Mesothelial cell of epicardium (in vitro differentiated cells): ENCODE measurements around the gene OTOP2. TPM values are rescaled to one million over a fixed set of nuclear protein-coding genes. Genes with fewer than 3 reads are reported as not detected.

ENCODE experiments used
- DNase-seq, 2 experiments: peaks; one replicate each; pipeline ENCODE4 v3.0.0; 2021; ENCODE audit warnings: low spot score in 2 of 2; ENCODE audit not compliant: unreplicated experiment in 2 of 2
- H3K27ac Mint-ChIP-seq: 2 replicates; pipeline ENCODE4 v1.8.0; 2021; ENCODE audit warnings: mixed read lengths
- H3K27me3 Mint-ChIP-seq: 2 replicates; pipeline ENCODE4 v1.8.0; 2021; ENCODE audit warnings: low read depth, mixed read lengths
- H3K36me3 Mint-ChIP-seq: 2 replicates; pipeline ENCODE4 v1.8.0; 2021; ENCODE audit warnings: mixed read lengths
- H3K4me1 Mint-ChIP-seq: 2 replicates; pipeline ENCODE4 v1.8.0; 2021; ENCODE audit warnings: mixed read lengths
- H3K4me3 Mint-ChIP-seq: 2 replicates; pipeline ENCODE4 v1.8.0; 2021; ENCODE audit warnings: mild to moderate bottlenecking, moderate library complexity, mixed read lengths
- H3K9me3 Mint-ChIP-seq: 2 replicates; pipeline ENCODE4 v1.8.0; 2021; ENCODE audit warnings: mixed read lengths
- total RNA-seq: library from RNA; stranded (reverse); gene quantifications from 3 replicates; pipeline ENCODE4 v1.2.1, GENCODE V29; 2021
- TF ChIP-seq, protein P1 (sequence below): fragments of 200-600 bp; sonication (generic); IDR thresholded peaks from one replicate; pipeline ENCODE4 v1.5.0; 2021; ENCODE audit warnings: antibody characterized with exemption; ENCODE audit not compliant: unreplicated experiment

The OTOP2 gene
- total RNA-seq, 1 donor from 2014 or later = not detected

DNA sequence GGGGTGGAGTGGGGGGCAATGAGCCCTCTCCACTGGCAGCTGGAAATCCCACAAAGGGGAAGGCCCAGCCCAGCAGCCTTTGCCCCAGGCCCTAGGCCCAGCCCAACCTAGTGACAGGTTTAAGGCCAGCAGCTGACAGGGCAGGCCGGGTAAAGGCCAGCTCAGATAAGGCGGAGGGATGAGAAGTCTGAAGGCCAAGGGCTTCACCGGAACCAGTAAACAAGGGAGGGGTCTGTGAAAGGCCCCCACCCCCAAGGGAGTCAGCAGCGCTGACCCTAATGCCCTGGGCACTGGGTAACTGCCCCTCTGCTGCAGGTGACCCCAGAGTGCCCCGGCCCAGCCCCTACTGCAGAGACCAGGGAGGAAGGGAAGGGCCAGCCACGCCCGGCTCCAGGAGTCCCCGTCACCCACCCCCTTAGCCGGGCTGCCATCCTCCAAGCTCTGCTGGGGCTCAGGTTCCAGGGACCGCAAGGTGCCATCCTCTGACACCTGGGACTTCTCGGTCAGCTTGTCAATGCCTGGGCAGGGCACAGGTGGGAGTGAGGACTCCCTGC lies 29.1 kb downstream of the OTOP2 start:
- no peak for DNase-seq
- Mint-ChIP-seq H3K36me3 (peaks cover 5% of the 10 kb centered on the region), H3K27me3 (peaks cover 6% of the 10 kb centered on the region), H3K9me3 (no peaks in the 10 kb centered on the region), H3K4me1 (peaks cover 5% of the 10 kb centered on the region), H3K4me3 (no peak overlapping the region), H3K27ac (no peak overlapping the region)
- TF ChIP-seq, protein P1, sequence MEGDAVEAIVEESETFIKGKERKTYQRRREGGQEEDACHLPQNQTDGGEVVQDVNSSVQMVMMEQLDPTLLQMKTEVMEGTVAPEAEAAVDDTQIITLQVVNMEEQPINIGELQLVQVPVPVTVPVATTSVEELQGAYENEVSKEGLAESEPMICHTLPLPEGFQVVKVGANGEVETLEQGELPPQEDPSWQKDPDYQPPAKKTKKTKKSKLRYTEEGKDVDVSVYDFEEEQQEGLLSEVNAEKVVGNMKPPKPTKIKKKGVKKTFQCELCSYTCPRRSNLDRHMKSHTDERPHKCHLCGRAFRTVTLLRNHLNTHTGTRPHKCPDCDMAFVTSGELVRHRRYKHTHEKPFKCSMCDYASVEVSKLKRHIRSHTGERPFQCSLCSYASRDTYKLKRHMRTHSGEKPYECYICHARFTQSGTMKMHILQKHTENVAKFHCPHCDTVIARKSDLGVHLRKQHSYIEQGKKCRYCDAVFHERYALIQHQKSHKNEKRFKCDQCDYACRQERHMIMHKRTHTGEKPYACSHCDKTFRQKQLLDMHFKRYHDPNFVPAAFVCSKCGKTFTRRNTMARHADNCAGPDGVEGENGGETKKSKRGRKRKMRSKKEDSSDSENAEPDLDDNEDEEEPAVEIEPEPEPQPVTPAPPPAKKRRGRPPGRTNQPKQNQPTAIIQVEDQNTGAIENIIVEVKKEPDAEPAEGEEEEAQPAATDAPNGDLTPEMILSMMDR = no peak

- peaks cover 4% of the 10 kb centered on the region for H3K27me3 Mint-ChIP-seq
- no peaks in the 10 kb centered on the region for H3K9me3 Mint-ChIP-seq
- peaks cover 5% of the 10 kb centered on the region for H3K4me1 Mint-ChIP-seq
These were observed 30.0 kb downstream of the OTOP2 start for GRCh38 chr17:74954115-74954514.

GRCh38 chr17:74954665-74955421 lies 30.8 kb downstream of the OTOP2 start:
- Mint-ChIP-seq H3K4me3 (no peak overlapping the region), H3K36me3 (peaks cover 5% of the 10 kb centered on the region), H3K4me1 (peaks cover 3% of the 10 kb centered on the region), H3K9me3 (no peaks in the 10 kb centered on the region), H3K27me3 (peaks cover 4% of the 10 kb centered on the region), H3K27ac (no peak overlapping the region)
- no peak for DNase-seq
- TF ChIP-seq, protein P1 = no peak

More at GRCh38 chr17:74954115-74954514, 30.0 kb downstream of the OTOP2 start:
- Mint-ChIP-seq H3K27ac (no peak overlapping the region), H3K36me3 (peaks cover 5% of the 10 kb centered on the region), H3K4me3 (no peak overlapping the region)
- TF ChIP-seq, protein P1 = no peak
- no peak for DNase-seq

- Mint-ChIP-seq H3K27me3 (peaks cover 4% of the 10 kb centered on the region), H3K4me3 (no peak overlapping the region), H3K4me1 (no peaks in the 10 kb centered on the region), H3K27ac (no peak overlapping the region), H3K9me3 (no peaks in the 10 kb centered on the region), H3K36me3 (peaks cover 5% of the 10 kb centered on the region)
- no peak for DNase-seq
- TF ChIP-seq, protein P1 = no peak
These were observed 32.0 kb downstream of the OTOP2 start for GRCh38 chr17:74956093-74956492.

DNA sequence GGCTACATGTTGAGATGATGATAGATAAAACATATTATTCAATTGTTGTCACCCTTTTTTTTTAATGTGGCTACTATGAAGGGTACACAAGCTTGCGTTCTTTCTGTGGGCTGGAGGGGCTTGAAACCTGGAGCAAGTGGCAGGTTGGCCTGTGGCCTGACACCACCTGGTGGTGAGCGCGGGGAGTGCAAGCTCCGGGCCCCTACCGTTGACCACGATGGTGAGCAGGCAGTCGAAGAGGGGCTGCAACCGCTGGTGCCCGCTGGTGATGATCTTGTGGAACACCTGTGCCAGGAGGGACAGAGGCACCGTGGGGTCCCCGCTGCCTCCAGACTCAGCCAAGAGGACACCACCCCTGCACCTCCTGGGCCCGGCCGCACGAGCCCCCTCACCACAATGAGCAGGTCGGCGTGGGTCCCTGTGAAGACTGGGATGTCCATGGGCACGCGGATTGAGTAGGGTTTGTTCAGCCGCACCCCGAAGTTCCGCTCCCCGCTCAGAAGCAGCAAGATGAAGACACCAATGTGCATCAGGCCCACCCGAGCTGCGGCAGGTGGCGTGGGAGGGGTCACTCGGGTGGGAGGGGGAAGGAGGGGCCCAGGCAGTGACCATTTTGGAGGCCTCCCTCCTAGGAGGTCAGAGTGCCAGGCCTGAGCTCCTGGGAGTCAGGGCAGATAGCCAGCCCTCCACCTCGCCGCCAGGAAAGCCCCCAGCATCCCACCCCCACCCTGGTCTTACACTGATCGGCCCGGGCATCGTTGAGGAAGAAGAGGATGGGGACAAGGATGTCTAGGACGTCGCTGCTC lies 34.1 kb downstream of the OTOP2 start:
- no peak overlapping the region for H3K27ac Mint-ChIP-seq

More for the DNA sequence above, 34.1 kb downstream of the OTOP2 start:
- TF ChIP-seq, protein P1 = peak; percentile 98
- H3K27me3 Mint-ChIP-seq = peaks cover 4% of the 10 kb centered on the region
- no peaks in the 10 kb centered on the region for H3K4me1 Mint-ChIP-seq
- peaks cover 5% of the 10 kb centered on the region for H3K36me3 Mint-ChIP-seq
- no peak overlapping the region for H3K4me3 Mint-ChIP-seq
- DNase-seq = peak; percentile 68 to 95
- no peaks in the 10 kb centered on the region for H3K9me3 Mint-ChIP-seq
